ENCODE measurements around the gene GLDC. TPM values are rescaled to one million over a fixed set of nuclear protein-coding genes. Genes with fewer than 3 reads are reported as not detected.
"Not testable (repeated sequence)": the region's sequence is repeated elsewhere in the genome, so short reads cannot be mapped to it uniquely, and the experiment has no call there.

GLDC gene
- total RNA-seq: 0.32 and 0.43 TPM in 2 replicates

GRCh38 chr9:6645355-6646292, at the start of gene GLDC:
TSS of gene GLDC (minus strand) at chr9:6645729. CDS start at chr9:6645499, 230 bp downstream.
- H3K4me3 ChIP-seq (ENCODE audit: low read depth, low read length): peak within 1 kb of the TSS; percentile 27
- DNase-seq (ENCODE audit: low read depth): no peak
- TF ChIP-seq CTCF (IDR thresholded peaks at IDR 0.05; ENCODE audit: insufficient read depth, low read depth, low read length): no peak

GRCh38 chr9:6692881-6693361, 47.4 kb upstream of the GLDC start:
- no peak overlapping the region for H3K4me3 ChIP-seq (ENCODE audit: low read depth, low read length)
- no peak for DNase-seq (ENCODE audit: low read depth)
- TF ChIP-seq CTCF (IDR thresholded peaks at IDR 0.05; ENCODE audit: insufficient read depth, low read depth, low read length): no peak

- H3K4me3 ChIP-seq (ENCODE audit: low read depth, low read length): no peak overlapping the region
- TF ChIP-seq CTCF (IDR thresholded peaks at IDR 0.05; ENCODE audit: insufficient read depth, low read depth, low read length): no peak
- no peak for DNase-seq (ENCODE audit: low read depth)
Measured at GRCh38 chr9:6692433-6692832, 46.9 kb upstream of the GLDC start.

GRCh38 chr9:6690675-6691070, 45.1 kb upstream of the GLDC start:
- H3K4me3 ChIP-seq (ENCODE audit: low read depth, low read length); DNase-seq (ENCODE audit: low read depth): not testable (repeated sequence)

- no peak for TF ChIP-seq CTCF (IDR thresholded peaks at IDR 0.05; ENCODE audit: insufficient read depth, low read depth, low read length)
- DNase-seq (ENCODE audit: low read depth): no peak
- no peak overlapping the region for H3K4me3 ChIP-seq (ENCODE audit: low read depth, low read length)
Measured at GRCh38 chr9:6689893-6690674, 44.6 kb upstream of the GLDC start.

GRCh38 chr9:6687180-6687579, 41.7 kb upstream of the GLDC start:
- no peak for DNase-seq (ENCODE audit: low read depth)
- no peak for TF ChIP-seq CTCF (IDR thresholded peaks at IDR 0.05; ENCODE audit: insufficient read depth, low read depth, low read length)
- H3K4me3 ChIP-seq (ENCODE audit: low read depth, low read length): no peak overlapping the region

GRCh38 chr9:6686396-6686795, 40.9 kb upstream of the GLDC start:
- DNase-seq (ENCODE audit: low read depth): peak; percentile 37
- no peak overlapping the region for H3K4me3 ChIP-seq (ENCODE audit: low read depth, low read length)
- TF ChIP-seq CTCF (IDR thresholded peaks at IDR 0.05; ENCODE audit: insufficient read depth, low read depth, low read length): peak; percentile 28

Data from fibroblast of villous mesenchyme (primary cell).